A549 (cell line): ENCODE measurements around the gene RILPL1. TPM values are rescaled to one million over a fixed set of nuclear protein-coding genes. Genes with fewer than 3 reads are reported as not detected.
"Not testable (repeated sequence)": the region's sequence is repeated elsewhere in the genome, so short reads cannot be mapped to it uniquely, and the experiment has no call there.

ENCODE experiments used
- ATAC-seq, 2 experiments: fragments of 200-7000 bp in 1 of 2; fragments of >200 bp in 1 of 2; cut with Nextera tagmentation in 1 of 2; cut with Tn5 transposase in 1 of 2; 3 replicates each; pipeline versions ENCODE4 v1.8.0 to v1.9.1; 2018 to 2020; ENCODE audit warnings: mild to moderate bottlenecking in 1 of 2, moderate library complexity in 1 of 2
- CTCF ChIA-PET: fragments of 300-600 bp; sonication (Branson Sonifier 250); formaldehyde crosslinking; extraction: SDS; loops from one replicate; lab custom pipeline; 2021; ENCODE audit warnings: antibody characterized with exemption, inconsistent platforms; lab: Yijun Ruan, JAX
- POLR2A ChIA-PET: fragments of 350-600 bp; formaldehyde crosslinking; extraction: SDS; loops from one replicate; lab custom pipeline; 2021; ENCODE audit warnings: antibody characterized with exemption, inconsistent platforms; lab: Yijun Ruan, JAX
- DNase-seq, 2 experiments: peaks; one replicate each; pipeline versions ENCODE4 v3.0.0 to v3.0.0-alpha.2; 2011 to 2016; ENCODE audit warnings: low read depth in 1 of 2, low spot score in 1 of 2
- FAIRE-seq: peaks from 2 replicates; lab custom pipeline; 2011; peaks lifted over from hg19 to GRCh38; lab: Jason Lieb, UNC
- H3K27ac ChIP-seq, 2 experiments: fragments of >200 bp; sonication (Bioruptor Twin); formaldehyde crosslinking; 3 replicates each; pipeline ENCODE4 v1.5.1; 2016 to 2017
- H3K4me1 ChIP-seq: fragments of >200 bp; sonication (Bioruptor Twin); formaldehyde crosslinking; 3 replicates; pipeline ENCODE4 v1.6.1; 2016
- H3K4me2 ChIP-seq: fragments of >200 bp; sonication (Bioruptor Twin); formaldehyde crosslinking; 3 replicates; pipeline ENCODE4 v1.6.1; 2016
- H3K4me3 ChIP-seq: fragments of >200 bp; sonication (Bioruptor Twin); formaldehyde crosslinking; 3 replicates; pipeline ENCODE4 v1.5.1; 2016
- H3K9me3 ChIP-seq: fragments of >200 bp; sonication (Bioruptor Twin); formaldehyde crosslinking; 3 replicates; pipeline ENCODE4 v1.6.1; 2016
- BCL3 ChIP-seq: fragments of >200 bp; sonication (Bioruptor Twin); formaldehyde crosslinking; IDR thresholded peaks from 3 replicates; pipeline ENCODE4 v1.6.1; 2016
- CEBPB ChIP-seq, 2 experiments: fragments of >200 bp in 1 of 2; sonication (Bioruptor Twin) in 1 of 2; formaldehyde crosslinking in 1 of 2; IDR thresholded peaks; 2 replicates each; pipeline ENCODE4 v1.6.1; 2012 to 2016
- CHD2 ChIP-seq: fragments of 150-350 bp; IDR thresholded peaks from 2 replicates; pipeline ENCODE4 v1.6.1; 2014; ENCODE audit warnings: low read length; ENCODE audit not compliant: partially characterized antibody
- CHD4 ChIP-seq: fragments of 200-600 bp; sonication (generic); IDR thresholded peaks from 2 replicates; pipeline ENCODE4 v1.6.1; 2016; ENCODE audit warnings: antibody characterized with exemption, mild to moderate bottlenecking, borderline replicate concordance
- EHMT2 ChIP-seq: fragments of 200-600 bp; sonication (generic); IDR thresholded peaks from 2 replicates; pipeline ENCODE4 v1.6.1; 2016; ENCODE audit warnings: antibody characterized with exemption, low read depth, mild to moderate bottlenecking, moderate library complexity
- EP300 ChIP-seq, 2 experiments: fragments of >200 bp; sonication (Bioruptor Twin); formaldehyde crosslinking; IDR thresholded peaks; 2 replicates in 1 of 2; 3 replicates in 1 of 2; pipeline ENCODE4 v1.6.1; 2016 to 2017
- GATA3 ChIP-seq: IDR thresholded peaks from 2 replicates; pipeline ENCODE4 v1.6.1; 2012; ENCODE audit warnings: borderline replicate concordance
- HES2 ChIP-seq: fragments of >200 bp; sonication (Bioruptor Twin); formaldehyde crosslinking; IDR thresholded peaks from 2 replicates; pipeline ENCODE4 v1.6.1; 2016
- HOXA7 ChIP-seq: fragments of 250-450 bp; sonication (Bioruptor Pico); IDR thresholded peaks from 2 replicates; pipeline ENCODE4 v1.5.0; 2020; ENCODE audit warnings: mild to moderate bottlenecking, moderate library complexity
- HOXB13 ChIP-seq: fragments of 250-450 bp; sonication (Bioruptor Pico); IDR thresholded peaks from 2 replicates; pipeline ENCODE4 v1.5.0; 2020; ENCODE audit warnings: low read depth, mild to moderate bottlenecking, moderate library complexity
- KDM1A ChIP-seq: fragments of 200-600 bp; sonication (generic); IDR thresholded peaks from 2 replicates; pipeline ENCODE4 v1.6.1; 2016; ENCODE audit warnings: low read depth, mild to moderate bottlenecking
- MAFK ChIP-seq: fragments of 450-650 bp; IDR thresholded peaks from 2 replicates; pipeline ENCODE4 v1.6.1; 2014; ENCODE audit not compliant: partially characterized antibody
- MAX ChIP-seq: IDR thresholded peaks from 2 replicates; pipeline ENCODE4 v1.6.1; 2012
- PHF8 ChIP-seq: fragments of 200-600 bp; sonication (generic); IDR thresholded peaks from 2 replicates; pipeline ENCODE4 v1.6.1; 2016; ENCODE audit warnings: low read depth, mild to moderate bottlenecking, antibody characterized with exemption, moderate library complexity, borderline replicate concordance
- POLR2A ChIP-seq: IDR thresholded peaks from 2 replicates; pipeline ENCODE4 v1.6.1; 2012; ENCODE audit warnings: mild to moderate bottlenecking, low read length
- RARB ChIP-seq: fragments of 250-450 bp; sonication (Bioruptor Pico); IDR thresholded peaks from 2 replicates; pipeline ENCODE4 v1.8.0; 2021; ENCODE audit warnings: mild to moderate bottlenecking, moderate library complexity
- RCOR1 ChIP-seq: fragments of 150-350 bp; IDR thresholded peaks from 2 replicates; pipeline ENCODE4 v1.6.1; 2014; ENCODE audit warnings: antibody characterized with exemption, low read length, low read depth
- REST ChIP-seq: fragments of 200-600 bp; sonication (generic); IDR thresholded peaks from 2 replicates; pipeline ENCODE4 v1.6.1; 2016; ENCODE audit warnings: antibody characterized with exemption, mild to moderate bottlenecking, moderate library complexity
- SMC3 ChIP-seq: fragments of >200 bp; sonication (Bioruptor Twin); formaldehyde crosslinking; IDR thresholded peaks from 3 replicates; pipeline ENCODE4 v1.6.1; 2018; ENCODE audit warnings: inconsistent platforms
- USF2 ChIP-seq: fragments of 450-650 bp; IDR thresholded peaks from 2 replicates; pipeline ENCODE4 v1.6.1; 2014; ENCODE audit warnings: antibody characterized with exemption
- ZC3H11A ChIP-seq: fragments of 450-650 bp; IDR thresholded peaks from 2 replicates; pipeline ENCODE4 v1.6.1; 2014; ENCODE audit warnings: antibody characterized with exemption, mild to moderate bottlenecking
- ZFP36 ChIP-seq: fragments of 450-650 bp; IDR thresholded peaks from 2 replicates; pipeline ENCODE4 v1.6.1; 2014; ENCODE audit warnings: borderline replicate concordance; ENCODE audit not compliant: partially characterized antibody
- ZNF302 ChIP-seq: fragments of 250-450 bp; sonication (Bioruptor Pico); IDR thresholded peaks from 2 replicates; pipeline ENCODE4 v1.9.0; 2021; ENCODE audit warnings: inconsistent platforms, mild to moderate bottlenecking, moderate library complexity
- WGBS: methylation state at CpG from one replicate; pipeline ENCODE4 v1.1.6; 2017; ENCODE audit errors: missing lambda C conversion rate; 5-methylcytosine and 5-hydroxymethylcytosine counted together
- polyA plus RNA-seq, 4 experiments: library from polyadenylated mRNA; depleted of rRNA in 3 of 4; stranded (reverse); fragments of >200 nt; fragmentation: RNase III in 1 of 4; extraction: RNeasy Plus Mini Kit Qiagen cat#74134 plus additional on column Dnase treatment in 1 of 4; gene quantifications; 2 replicates in 3 of 4; 3 replicates in 1 of 4; pipeline ENCODE4 v1.2.3, GENCODE V29; 2011 to 2017

Gene RILPL1
- polyA plus RNA-seq, 2 of the 4 experiments (the other 2 are of a cell fraction): 8.0 to 14.2 TPM

- POLR2A ChIA-PET: interaction anchor here (0.6 kb wide), 2 partner anchors 9 to 18 kb away, joined by 4 read pairs; no protein-coding TSS in a partner anchor
- CTCF ChIA-PET: interaction anchor here (1.1 to 2.1 kb wide), 4 partner anchors 8 to 137 kb away, joined by 3 to 10 read pairs (median 4); partner anchors contain the start of genes RILPL1 and TMED2
- TF ChIP-seq CHD4 (no peak), CEBPB (IDR thresholded peaks at IDR 0.05) (peak in 1 of 2 experiments; percentile 45; a peak in 2 of 4 replicates)
- no peaks in the 10 kb centered on the region for H3K4me1 ChIP-seq
- H3K4me3 ChIP-seq: no peak overlapping the region
- H3K27ac ChIP-seq: no peak overlapping the region
- whole genome bisulfite sequencing: 81% methylated on average over 15 of the region's 15 CpGs
- ATAC-seq (peak in 1 of 2 experiments; percentile 52; a peak in 3 of 6 replicates), FAIRE-seq (no peak), DNase-seq (no peak)
- no peaks in the 10 kb centered on the region for H3K9me3 ChIP-seq
- H3K4me2 ChIP-seq: no peak overlapping the region
Measured at GRCh38 chr12:123540899-123541662, 7.6 kb upstream of the RILPL1 start.

GRCh38 chr12:123535952-123536351 is 2.4 kb upstream of the RILPL1 start:
- not testable (repeated sequence) for DNase-seq, H3K4me3 ChIP-seq, H3K9me3 ChIP-seq, ATAC-seq, FAIRE-seq, H3K4me2 ChIP-seq, H3K27ac ChIP-seq
- peaks cover 18% of the 10 kb centered on the region for H3K4me1 ChIP-seq
- POLR2A ChIA-PET: interaction anchor here (0.7 kb wide), 2 partner anchors 142 to 173 kb away, joined by 3 read pairs; no protein-coding TSS in a partner anchor
- peak; percentile 60 for TF ChIP-seq ZC3H11A
- 85% methylated on average over 11 of the region's 11 CpGs for WGBS
- CTCF ChIA-PET: interaction anchor here (0.9 kb wide), 1 partner anchor 46 kb away, joined by 3 read pairs; no protein-coding TSS in a partner anchor

- Histone ChIP-seq H3K27ac (peak overlapping the region; percentile 91 to 100), H3K4me2 (peak overlapping the region; percentile 95), H3K4me1 (peaks cover 19% of the 10 kb centered on the region), H3K9me3 (no peaks in the 10 kb centered on the region), H3K4me3 (peak overlapping the region; percentile 60)
- ChIA-PET POLR2A (interaction anchor here (0.6 to 0.7 kb wide), 2 partner anchors 8 to 72 kb away, joined by 4 to 5 read pairs; no protein-coding TSS in a partner anchor), CTCF (interaction anchor here (0.7 to 2.4 kb wide), 13 partner anchors 9 to 306 kb away, joined by 3 to 9 read pairs (median 4); partner anchors contain the start of genes DDX55, SNRNP35 and TMED2)
- ATAC-seq: peak; percentile 64 to 66; a peak in 5 of 6 replicates
- DNase-seq: peak; percentile 30 to 67
- WGBS: 7% methylated on average over 22 of the region's 79 CpGs
- no peak for FAIRE-seq
- no peak for TF ChIP-seq SMC3
- no peak for TF ChIP-seq RCOR1
- no peak for TF ChIP-seq RARB (CRISPR knock-in tag)
- TF ChIP-seq HES2: no peak
- TF ChIP-seq POLR2A: no peak
- no peak for TF ChIP-seq EP300 (IDR thresholded peaks at IDR 0.05)
- peak; percentile 90 for TF ChIP-seq MAX
- no peak for TF ChIP-seq ZNF302 (CRISPR knock-in tag)
- TF ChIP-seq GATA3: no peak
- no peak for TF ChIP-seq CEBPB (IDR thresholded peaks at IDR 0.05)
- no peak for TF ChIP-seq REST
- no peak for TF ChIP-seq BCL3
- TF ChIP-seq USF2: no peak
- peak; percentile 91; the same call in 1 of the 2 replicates for TF ChIP-seq KDM1A
- TF ChIP-seq HOXB13: no peak
- peak; percentile 15; the same call in 1 of the 2 replicates for TF ChIP-seq PHF8
- TF ChIP-seq CHD2: no peak
- TF ChIP-seq HOXA7 (CRISPR knock-in tag): no peak
- TF ChIP-seq ZFP36: peak; percentile 83
- TF ChIP-seq MAFK: no peak
- no peak for TF ChIP-seq EHMT2
Measured at GRCh38 chr12:123532808-123533649, 490 bp downstream of the RILPL1 start.
